GM19452 (cell line): ENCODE data around the gene KLB.
"Not testable (repeated sequence)": the region's sequence is repeated elsewhere in the genome, so short reads cannot be mapped to it uniquely, and the experiment has no call there.

Experiments used
- ATAC-seq: cut with Tn5 transposase; IDR thresholded peaks from one replicate; pipeline ENCODE4 v1.9.1; 2021; ENCODE audit not compliant: unreplicated experiment

KLB gene

GRCh38 chr4:39406763-39407583 lies at the start of gene KLB:
KLB (plus strand) TSS chr4:39406930; CDS start chr4:39406950, 20 bp downstream.
- no peak for ATAC-seq

- no peak for ATAC-seq
These were observed 49.7 kb upstream of the KLB start for GRCh38 chr4:39357002-39357401.

- not testable (repeated sequence) for ATAC-seq
These were observed 46.1 kb upstream of the KLB start for GRCh38 chr4:39360611-39361010.

DNA sequence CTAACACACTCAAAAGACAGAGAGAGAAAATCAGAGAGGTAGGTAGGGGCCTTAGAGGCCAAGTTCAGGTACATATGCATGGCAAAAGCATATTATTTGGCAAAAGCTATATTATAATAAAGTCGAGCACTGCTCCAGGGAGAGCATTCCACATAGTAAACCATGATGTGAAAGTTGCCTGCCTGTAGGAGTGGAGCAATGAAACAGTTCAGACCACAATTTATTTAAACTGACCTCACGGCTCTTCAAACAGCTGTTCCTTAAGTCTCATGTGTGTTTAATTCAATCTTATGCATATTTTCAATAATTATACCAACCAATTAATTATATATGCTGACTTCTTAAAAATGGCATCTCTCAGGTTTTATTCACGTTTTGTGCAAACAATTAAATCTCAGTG lies 43.9 kb upstream of the KLB start:
- no peak for ATAC-seq

DNA sequence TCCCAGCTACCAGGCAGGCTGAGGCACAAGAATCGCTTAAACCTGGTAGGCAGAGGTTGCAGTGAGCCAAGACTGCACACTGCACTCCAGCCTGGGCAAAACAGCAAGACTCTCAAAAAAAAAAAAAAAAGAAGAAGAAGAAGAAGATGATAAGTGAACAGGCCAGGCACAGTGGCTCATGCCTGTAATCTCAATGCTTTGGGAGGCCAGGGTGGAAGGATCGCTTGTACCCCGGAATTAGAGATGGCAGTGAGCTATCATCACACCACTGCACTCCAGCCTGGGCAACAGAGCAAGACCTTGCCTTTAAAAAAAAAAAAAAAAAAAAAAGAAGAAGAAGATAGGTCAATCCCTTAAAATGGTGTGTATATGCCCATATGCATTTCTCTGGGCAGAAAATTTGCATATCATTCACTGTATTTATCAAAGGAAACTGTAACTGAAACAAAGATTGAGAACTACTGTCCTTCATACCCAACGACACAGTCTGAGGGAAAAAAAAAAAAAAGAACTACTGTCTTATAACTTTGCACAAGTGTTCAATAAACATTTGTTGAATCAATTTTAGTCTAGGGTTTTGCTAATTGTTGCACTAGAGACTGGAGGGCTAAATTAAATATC lies 42.8 kb upstream of the KLB start:
- ATAC-seq = no peak

- ATAC-seq = no peak
These were observed 41.4 kb upstream of the KLB start for GRCh38 chr4:39365360-39365759.

GRCh38 chr4:39365830-39366771 lies 40.6 kb upstream of the KLB start, which contains the start of gene RFC1:
RFC1 (minus strand) TSS chr4:39366362; CDS start chr4:39366241, 121 bp downstream.
- ATAC-seq = peak; percentile 79

GRCh38 chr4:39367166-39367565 lies 39.6 kb upstream of the KLB start:
- no peak for ATAC-seq

GRCh38 chr4:39369301-39369700 lies 37.4 kb upstream of the KLB start:
- ATAC-seq = no peak

- ATAC-seq = not testable (repeated sequence)
These were observed 35.5 kb upstream of the KLB start for GRCh38 chr4:39371209-39371608.

DNA sequence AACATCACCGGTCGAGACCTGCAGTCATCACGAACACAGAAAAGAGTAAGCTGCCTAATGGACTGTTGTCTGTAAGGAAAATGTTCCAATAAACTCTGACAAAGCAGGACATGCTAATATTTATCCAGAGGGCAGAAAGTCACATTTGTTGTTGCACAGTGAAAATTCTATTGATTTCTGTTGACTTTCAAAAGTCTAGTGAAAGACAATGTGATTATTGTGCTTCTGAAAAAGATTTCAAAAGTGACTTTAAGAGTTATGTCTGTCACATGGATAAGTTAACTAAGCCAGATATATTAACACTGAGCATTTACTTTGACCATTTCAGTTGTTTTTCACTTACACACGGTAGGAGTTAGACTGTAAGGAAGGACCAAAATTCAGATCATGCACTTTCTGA lies 31.3 kb upstream of the KLB start:
- no peak for ATAC-seq

- no peak for ATAC-seq
These were observed 23.0 kb upstream of the KLB start for GRCh38 chr4:39383690-39384089.

GRCh38 chr4:39384563-39384962 lies 22.2 kb upstream of the KLB start:
- ATAC-seq = no peak

- ATAC-seq = no peak
These were observed 16.1 kb upstream of the KLB start for GRCh38 chr4:39390603-39391002.

DNA sequence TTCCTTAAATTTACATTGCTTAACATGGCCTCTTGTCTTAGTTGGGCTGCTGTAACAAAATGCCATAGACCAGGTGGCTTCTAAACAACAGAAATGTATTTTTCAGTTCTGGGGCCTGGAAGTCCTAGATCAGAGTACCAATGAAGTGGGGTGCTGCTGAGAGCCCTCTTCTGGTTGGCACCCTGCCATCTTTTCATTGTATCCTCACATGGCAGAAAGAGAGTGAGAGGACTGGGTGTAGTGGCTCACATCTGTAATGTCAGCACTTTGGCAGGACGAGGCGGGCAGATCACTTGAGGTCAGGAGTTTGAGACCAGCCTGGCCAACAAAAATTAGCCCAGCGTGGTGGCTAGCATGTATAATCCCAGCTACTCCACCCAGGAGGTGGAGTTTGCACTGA lies 12.0 kb upstream of the KLB start:
- ATAC-seq = no peak

- not testable (repeated sequence) for ATAC-seq
These were observed 5.1 kb upstream of the KLB start for GRCh38 chr4:39401640-39402039.

DNA sequence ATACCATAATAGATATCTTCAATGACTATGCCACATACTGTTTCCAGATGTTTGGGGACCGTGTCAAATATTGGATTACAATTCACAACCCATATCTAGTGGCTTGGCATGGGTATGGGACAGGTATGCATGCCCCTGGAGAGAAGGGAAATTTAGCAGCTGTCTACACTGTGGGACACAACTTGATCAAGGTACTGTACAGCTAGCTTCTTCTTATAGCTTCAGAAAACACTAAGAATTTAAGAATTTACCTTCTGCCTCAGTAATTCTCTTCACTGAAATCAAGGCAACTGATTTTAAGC lies 805 bp downstream of the KLB start:
- ATAC-seq = no peak

DNA sequence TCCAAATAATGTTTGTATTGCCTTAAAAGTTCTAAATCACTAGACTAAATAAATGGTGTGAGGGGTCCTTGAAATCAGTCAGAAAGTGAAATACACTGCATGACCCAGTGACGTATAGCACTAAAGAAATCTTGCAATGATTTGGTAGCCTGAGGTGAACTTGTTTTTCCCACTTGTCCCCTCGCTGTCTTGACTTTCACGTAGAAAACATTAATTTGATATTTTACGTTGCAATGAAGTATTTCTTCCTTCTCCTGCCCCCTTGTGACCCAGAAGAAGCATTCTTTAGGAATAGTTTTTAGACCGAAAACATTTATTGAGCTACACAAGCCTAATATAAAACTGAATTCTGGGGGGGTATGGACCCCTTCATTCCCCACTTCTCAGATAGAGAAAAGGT lies 3.7 kb downstream of the KLB start:
- no peak for ATAC-seq

GRCh38 chr4:39411561-39411960 lies 4.8 kb downstream of the KLB start:
- ATAC-seq = not testable (repeated sequence)

DNA sequence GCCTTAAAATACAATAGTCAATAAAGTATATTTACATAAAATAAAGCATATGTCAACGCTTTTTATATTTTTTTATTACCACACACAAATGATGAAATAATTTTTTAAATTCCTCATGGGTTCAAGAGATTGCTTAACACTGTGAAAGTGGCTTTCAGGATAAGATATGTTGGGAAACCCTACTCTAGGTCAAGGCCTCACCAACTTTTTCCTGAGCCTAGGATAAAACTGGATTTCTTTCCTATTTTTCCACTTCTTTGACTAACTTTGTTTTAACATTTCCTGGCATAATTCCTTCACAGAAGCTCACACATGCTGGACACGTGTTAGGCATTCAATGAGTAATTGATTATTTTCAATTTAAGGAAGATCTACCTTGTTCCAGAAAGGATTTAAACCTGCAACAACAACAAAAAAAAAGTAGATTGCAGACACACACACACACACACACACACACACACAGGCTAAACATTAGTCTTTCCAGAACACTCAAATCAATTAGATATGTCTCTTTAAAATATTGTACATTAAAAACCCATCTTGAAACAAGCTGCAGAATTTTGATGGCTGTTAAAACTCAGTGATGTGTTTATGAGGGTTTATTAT lies 9.1 kb downstream of the KLB start:
- ATAC-seq = no peak

GRCh38 chr4:39422247-39422646 lies 15.5 kb downstream of the KLB start:
- no peak for ATAC-seq
